Astrocyte (in vitro differentiated cells and primary cell): ENCODE results near the gene ADAMTS6. TPM values are rescaled to one million over a fixed set of nuclear protein-coding genes. Genes with fewer than 3 reads are reported as not detected.

Source experiments
- DNase-seq: peaks from one replicate; pipeline ENCODE4 v3.0.0-alpha.2; 2010; ENCODE audit warnings: low read depth
- FAIRE-seq: peaks from 2 replicates; lab custom pipeline; 2011; peaks lifted over from hg19 to GRCh38; lab: Jason Lieb, UNC
- H2AFZ ChIP-seq: 2 replicates; pipeline ENCODE4 v1.6.0; 2012; ENCODE audit warnings: low read depth, low read length, inconsistent platforms
- H3K27ac ChIP-seq: 2 replicates; pipeline ENCODE4 v1.5.1; 2011; ENCODE audit warnings: low read depth, low read length, inconsistent platforms
- H3K27me3 ChIP-seq: 2 replicates; pipeline ENCODE4 v1.6.0; 2011; ENCODE audit warnings: low read length, inconsistent platforms; ENCODE audit not compliant: insufficient read depth
- H3K36me3 ChIP-seq: 2 replicates; pipeline ENCODE4 v1.5.1; 2011; ENCODE audit warnings: low read length, inconsistent platforms; ENCODE audit not compliant: insufficient read depth
- H3K4me1 ChIP-seq: 2 replicates; pipeline ENCODE4 v1.5.1; 2011; ENCODE audit warnings: low read length, inconsistent platforms; ENCODE audit not compliant: insufficient read depth
- H3K4me2 ChIP-seq: 2 replicates; pipeline ENCODE4 v1.6.0; 2012; ENCODE audit warnings: low read length, inconsistent platforms
- H3K4me3 ChIP-seq: 2 replicates; pipeline ENCODE4 v1.5.1; 2011; ENCODE audit warnings: low read depth, mild to moderate bottlenecking, low read length, inconsistent platforms; ENCODE audit not compliant: insufficient read depth
- H3K79me2 ChIP-seq: 2 replicates; pipeline ENCODE4 v1.6.0; 2012; ENCODE audit warnings: mild to moderate bottlenecking, low read length, inconsistent platforms; ENCODE audit not compliant: insufficient read depth
- H3K9ac ChIP-seq: 2 replicates; pipeline ENCODE4 v1.6.0; 2012; ENCODE audit warnings: mild to moderate bottlenecking, low read length, inconsistent platforms
- H3K9me3 ChIP-seq: 2 replicates; pipeline ENCODE4 v1.5.1; 2012; ENCODE audit warnings: low read depth, mild to moderate bottlenecking, low read length, inconsistent platforms; ENCODE audit not compliant: insufficient read depth
- H4K20me1 ChIP-seq: 2 replicates; pipeline ENCODE4 v1.6.0; 2012; ENCODE audit warnings: low read length, inconsistent platforms; ENCODE audit not compliant: insufficient read depth
- H3K27ac Mint-ChIP-seq: one replicate; pipeline ENCODE4 v1.8.0; 2021; ENCODE audit warnings: mild to moderate bottlenecking, mixed read lengths; ENCODE audit not compliant: unreplicated experiment
- H3K27me3 Mint-ChIP-seq: one replicate; pipeline ENCODE4 v1.8.0; 2021; ENCODE audit warnings: low read depth, mixed read lengths; ENCODE audit not compliant: unreplicated experiment
- H3K36me3 Mint-ChIP-seq: one replicate; pipeline ENCODE4 v1.8.0; 2021; ENCODE audit warnings: low read depth, mixed read lengths; ENCODE audit not compliant: unreplicated experiment
- H3K4me1 Mint-ChIP-seq: one replicate; pipeline ENCODE4 v1.8.0; 2021; ENCODE audit warnings: low read depth, mixed read lengths; ENCODE audit not compliant: unreplicated experiment
- H3K4me3 Mint-ChIP-seq: one replicate; pipeline ENCODE4 v1.8.0; 2021; ENCODE audit warnings: mild to moderate bottlenecking, moderate library complexity, mixed read lengths; ENCODE audit not compliant: unreplicated experiment
- H3K9me3 Mint-ChIP-seq: one replicate; pipeline ENCODE4 v1.8.0; 2021; ENCODE audit warnings: mild to moderate bottlenecking, mixed read lengths; ENCODE audit not compliant: unreplicated experiment
- EZH2 ChIP-seq: IDR thresholded peaks from 2 replicates; pipeline ENCODE4 v1.6.1; 2012; ENCODE audit warnings: mild to moderate bottlenecking, low read length, inconsistent platforms; ENCODE audit not compliant: insufficient read depth
- total RNA-seq: library from RNA; stranded (reverse); gene quantifications from 2 replicates; pipeline ENCODE4 v1.2.1, GENCODE V29; 2021
- TF ChIP-seq, protein P1 (sequence below): IDR thresholded peaks from 2 replicates; pipeline ENCODE4 v1.5.1; 2011; ENCODE audit warnings: low read depth, mild to moderate bottlenecking, inconsistent platforms, low read length, moderate library complexity; ENCODE audit not compliant: insufficient read depth

ADAMTS6 gene
- total RNA-seq, 1 donor from 2014 or later = 27.7 TPM

DNA sequence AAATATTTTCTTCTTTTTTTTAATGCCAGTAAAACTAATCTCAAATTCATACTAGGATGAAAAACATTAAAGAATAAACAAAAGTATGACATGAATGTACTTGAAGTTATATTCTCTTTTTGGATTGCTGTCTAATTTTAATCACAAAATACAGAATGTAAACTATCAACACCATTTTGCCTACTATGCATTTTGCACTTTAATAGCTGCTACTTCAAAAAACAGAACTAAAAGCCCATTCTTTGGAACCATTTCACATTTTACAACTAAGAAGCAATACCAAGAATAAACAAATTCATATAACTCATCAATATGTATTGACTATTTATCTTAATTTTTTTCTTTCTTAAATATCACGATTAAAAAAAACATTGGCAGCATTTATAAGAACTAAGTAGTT, 58.1 kb downstream of the ADAMTS6 start:
- H3K27ac ChIP-seq = no peak overlapping the region
- Mint-ChIP-seq H3K4me1 (peaks cover under 1% of the 10 kb centered on the region), H3K9me3 (peaks cover 6% of the 10 kb centered on the region), H3K27ac (no peak overlapping the region), H3K4me3 (no peak overlapping the region), H3K36me3 (peaks cover 31% of the 10 kb centered on the region), H3K27me3 (no peaks in the 10 kb centered on the region)
- no peaks in the 10 kb centered on the region for H4K20me1 ChIP-seq
- H3K79me2 ChIP-seq = peaks cover 17% of the 10 kb centered on the region
- no peak overlapping the region for H3K4me2 ChIP-seq
- no peak for TF ChIP-seq EZH2
- DNase-seq (no peak), FAIRE-seq (no peak)
- H3K4me3 ChIP-seq = no peak overlapping the region
- H3K9me3 ChIP-seq = no peaks in the 10 kb centered on the region
- no peaks in the 10 kb centered on the region for H3K4me1 ChIP-seq
- no peaks in the 10 kb centered on the region for H3K27me3 ChIP-seq
- peaks cover 28% of the 10 kb centered on the region for H3K36me3 ChIP-seq
- no peak overlapping the region for H2AFZ ChIP-seq
- no peak overlapping the region for H3K9ac ChIP-seq

DNA sequence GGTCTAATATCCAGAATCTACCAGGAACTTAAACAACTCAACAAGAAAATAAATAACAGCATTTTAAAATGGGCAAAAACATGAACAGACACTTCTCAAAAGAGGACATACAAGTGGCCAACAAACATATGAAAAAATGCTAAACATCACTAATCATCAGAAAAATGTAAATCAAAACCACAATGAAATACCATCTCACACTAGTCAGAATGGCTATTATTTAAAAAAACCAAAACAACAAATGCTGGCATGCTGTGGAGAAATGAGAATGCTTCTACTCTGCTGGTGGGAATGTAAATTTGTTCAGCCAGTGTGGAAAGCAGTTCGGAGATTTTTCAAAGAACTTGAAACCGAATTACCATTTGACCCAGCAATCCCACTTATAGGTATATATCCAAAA, 63.1 kb downstream of the ADAMTS6 start:
- Mint-ChIP-seq H3K4me1 (peaks cover 2% of the 10 kb centered on the region), H3K27me3 (no peaks in the 10 kb centered on the region), H3K9me3 (peaks cover 13% of the 10 kb centered on the region), H3K4me3 (no peak overlapping the region), H3K36me3 (peaks cover 52% of the 10 kb centered on the region), H3K27ac (peak overlapping the region; percentile 35)
- Histone ChIP-seq H3K4me2 (no peak overlapping the region), H3K79me2 (peaks cover 61% of the 10 kb centered on the region), H3K27ac (no peak overlapping the region), H4K20me1 (peaks cover 7% of the 10 kb centered on the region), H3K27me3 (no peaks in the 10 kb centered on the region), H3K4me1 (no peaks in the 10 kb centered on the region), H3K4me3 (no peak overlapping the region), H3K36me3 (peaks cover 17% of the 10 kb centered on the region), H3K9ac (no peak overlapping the region), H2AFZ (no peak overlapping the region), H3K9me3 (no peaks in the 10 kb centered on the region)
- DNase-seq (peak; percentile 34), FAIRE-seq (no peak)
- TF ChIP-seq, protein P1, sequence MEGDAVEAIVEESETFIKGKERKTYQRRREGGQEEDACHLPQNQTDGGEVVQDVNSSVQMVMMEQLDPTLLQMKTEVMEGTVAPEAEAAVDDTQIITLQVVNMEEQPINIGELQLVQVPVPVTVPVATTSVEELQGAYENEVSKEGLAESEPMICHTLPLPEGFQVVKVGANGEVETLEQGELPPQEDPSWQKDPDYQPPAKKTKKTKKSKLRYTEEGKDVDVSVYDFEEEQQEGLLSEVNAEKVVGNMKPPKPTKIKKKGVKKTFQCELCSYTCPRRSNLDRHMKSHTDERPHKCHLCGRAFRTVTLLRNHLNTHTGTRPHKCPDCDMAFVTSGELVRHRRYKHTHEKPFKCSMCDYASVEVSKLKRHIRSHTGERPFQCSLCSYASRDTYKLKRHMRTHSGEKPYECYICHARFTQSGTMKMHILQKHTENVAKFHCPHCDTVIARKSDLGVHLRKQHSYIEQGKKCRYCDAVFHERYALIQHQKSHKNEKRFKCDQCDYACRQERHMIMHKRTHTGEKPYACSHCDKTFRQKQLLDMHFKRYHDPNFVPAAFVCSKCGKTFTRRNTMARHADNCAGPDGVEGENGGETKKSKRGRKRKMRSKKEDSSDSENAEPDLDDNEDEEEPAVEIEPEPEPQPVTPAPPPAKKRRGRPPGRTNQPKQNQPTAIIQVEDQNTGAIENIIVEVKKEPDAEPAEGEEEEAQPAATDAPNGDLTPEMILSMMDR = no peak
- no peak for TF ChIP-seq EZH2

DNA sequence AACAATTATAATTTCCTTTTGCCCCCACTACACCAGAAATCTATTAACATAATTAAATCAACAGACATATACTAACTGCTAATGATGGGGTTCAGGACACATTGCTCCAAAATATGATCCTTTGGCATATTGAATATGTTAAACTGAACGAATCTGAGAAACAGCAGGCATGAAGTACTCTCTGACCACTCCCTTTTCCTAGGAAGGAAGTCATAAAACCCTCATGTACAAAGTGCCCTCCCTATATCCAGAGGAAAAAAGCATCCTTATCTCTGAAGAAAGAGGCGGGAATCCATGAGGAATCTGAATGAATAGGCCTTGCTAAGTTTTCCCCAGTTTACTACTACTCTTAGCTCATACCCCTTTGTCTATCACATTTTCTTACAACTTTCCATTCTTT, 67.9 kb downstream of the ADAMTS6 start:
- Mint-ChIP-seq H3K27ac (no peak overlapping the region), H3K9me3 (peaks cover 7% of the 10 kb centered on the region), H3K36me3 (peaks cover 29% of the 10 kb centered on the region), H3K4me3 (no peak overlapping the region), H3K27me3 (no peaks in the 10 kb centered on the region), H3K4me1 (peaks cover 2% of the 10 kb centered on the region)
- H2AFZ ChIP-seq = no peak overlapping the region
- no peaks in the 10 kb centered on the region for H3K9me3 ChIP-seq
- no peaks in the 10 kb centered on the region for H3K4me1 ChIP-seq
- H3K79me2 ChIP-seq = peaks cover 50% of the 10 kb centered on the region
- no peak overlapping the region for H3K9ac ChIP-seq
- DNase-seq = no peak
- peaks cover 7% of the 10 kb centered on the region for H4K20me1 ChIP-seq
- TF ChIP-seq, protein P1 = no peak
- TF ChIP-seq EZH2 = no peak
- no peak overlapping the region for H3K4me3 ChIP-seq
- no peaks in the 10 kb centered on the region for H3K27me3 ChIP-seq
- peaks cover 12% of the 10 kb centered on the region for H3K36me3 ChIP-seq
- no peak for FAIRE-seq
- H3K4me2 ChIP-seq = no peak overlapping the region
- H3K27ac ChIP-seq = no peak overlapping the region
